Kidney glomerular epithelial cell (primary cell): Measurements from ENCODE around the gene ANKRD44.
"Not testable (repeated sequence)": the region's sequence is repeated elsewhere in the genome, so short reads cannot be mapped to it uniquely, and the experiment has no call there.

ENCODE experiments used
- DNase-seq: peaks from one replicate; lab custom pipeline; 2025; lab: John Stamatoyannopoulos, UW

ANKRD44 gene

DNA sequence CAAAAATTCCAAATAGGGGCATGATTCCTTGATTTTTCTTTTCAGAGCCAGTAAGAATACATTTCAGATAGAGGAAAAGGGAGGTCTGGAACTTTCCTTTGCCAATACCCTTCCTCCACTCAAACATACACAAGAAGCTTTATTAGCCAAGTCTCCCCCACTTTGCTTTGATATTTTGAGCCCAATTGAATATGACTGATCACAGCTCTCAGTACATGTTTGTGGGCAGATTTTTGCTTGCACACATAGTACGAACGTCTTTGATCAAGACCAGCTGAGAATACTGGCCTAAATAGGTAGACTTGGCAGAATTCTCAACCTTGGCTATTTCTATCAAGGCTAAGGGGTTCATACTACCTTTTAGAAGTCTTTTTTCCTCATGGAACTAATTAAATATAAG is 235.3 kb downstream of the ANKRD44 start:
- DNase-seq, result no peak

GRCh38 chr2:197073701-197074433 is 236.7 kb downstream of the ANKRD44 start:
- no peak for DNase-seq

- DNase-seq, result no peak
Observed at GRCh38 chr2:197073270-197073669, 237.3 kb downstream of the ANKRD44 start.

GRCh38 chr2:197072533-197072932 is 238.0 kb downstream of the ANKRD44 start:
- DNase-seq, result peak; percentile 1

DNA sequence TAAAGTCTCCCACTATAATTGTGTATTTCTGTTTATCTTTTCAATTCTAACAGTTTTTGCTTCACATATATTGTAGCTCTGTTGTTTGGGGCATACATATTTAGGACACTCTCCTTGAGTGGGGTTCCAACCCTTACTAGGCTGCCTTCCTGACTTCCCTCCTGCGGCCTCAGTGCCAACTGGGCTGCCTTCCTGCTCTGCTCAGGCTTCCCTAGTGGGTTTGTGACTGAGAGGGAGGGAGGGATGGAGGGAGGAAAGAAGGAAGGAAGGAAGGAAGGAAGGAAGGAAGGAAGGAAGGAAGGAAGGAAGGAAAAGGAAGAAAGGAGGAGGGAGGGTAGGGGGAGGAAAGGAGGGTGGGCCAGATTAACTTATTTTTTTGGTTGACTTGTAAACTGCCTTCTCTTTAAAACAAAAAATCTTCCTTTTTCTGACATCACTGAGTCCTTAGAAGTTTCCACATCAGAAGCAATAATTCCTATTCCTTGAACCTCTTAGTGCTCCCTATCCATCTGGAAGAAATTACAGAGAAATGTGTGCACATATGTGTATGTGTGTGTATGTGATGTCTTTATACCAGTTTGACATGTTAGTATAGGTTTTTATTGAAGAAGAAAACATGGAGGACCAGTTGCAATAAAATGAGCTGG is 238.7 kb downstream of the ANKRD44 start:
- no peak for DNase-seq

GRCh38 chr2:197071213-197071612 is 239.4 kb downstream of the ANKRD44 start:
- no peak for DNase-seq

DNA sequence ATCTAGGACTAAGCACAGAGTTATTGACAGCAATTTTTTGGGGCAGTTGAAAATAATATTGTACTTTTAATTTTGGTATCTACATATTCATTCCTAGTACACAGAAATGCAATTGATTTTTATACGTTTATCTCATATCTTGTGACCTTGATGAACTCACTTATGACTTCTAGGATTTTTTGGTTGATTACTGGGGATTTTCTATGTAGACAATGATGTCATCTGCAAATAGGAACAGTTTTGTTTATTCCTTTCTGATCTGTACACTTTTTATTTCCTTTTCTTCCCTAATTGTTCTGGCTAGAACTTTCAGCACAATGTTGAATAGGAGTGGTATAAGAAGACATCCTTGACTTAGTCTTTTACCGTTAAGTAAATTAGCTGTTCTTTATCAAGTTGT is 240.6 kb downstream of the ANKRD44 start:
- DNase-seq, result no peak

- not testable (repeated sequence) for DNase-seq
Observed at GRCh38 chr2:197062574-197062973, 248.0 kb downstream of the ANKRD44 start.

- DNase-seq, result no peak
Observed at GRCh38 chr2:197059477-197059876, 251.1 kb downstream of the ANKRD44 start.

GRCh38 chr2:197058777-197059300 is 251.7 kb downstream of the ANKRD44 start:
- DNase-seq, result no peak

GRCh38 chr2:197057959-197058358 is 252.6 kb downstream of the ANKRD44 start:
- no peak for DNase-seq

- DNase-seq, result no peak
Observed at GRCh38 chr2:197055045-197055444, 255.5 kb downstream of the ANKRD44 start.

GRCh38 chr2:197054437-197054836 is 256.1 kb downstream of the ANKRD44 start:
- peak; percentile 65 for DNase-seq

- DNase-seq, result no peak
Observed at GRCh38 chr2:197052356-197052755, 258.2 kb downstream of the ANKRD44 start.

- DNase-seq, result no peak
Observed at GRCh38 chr2:197045115-197045514, 265.5 kb downstream of the ANKRD44 start.

DNA sequence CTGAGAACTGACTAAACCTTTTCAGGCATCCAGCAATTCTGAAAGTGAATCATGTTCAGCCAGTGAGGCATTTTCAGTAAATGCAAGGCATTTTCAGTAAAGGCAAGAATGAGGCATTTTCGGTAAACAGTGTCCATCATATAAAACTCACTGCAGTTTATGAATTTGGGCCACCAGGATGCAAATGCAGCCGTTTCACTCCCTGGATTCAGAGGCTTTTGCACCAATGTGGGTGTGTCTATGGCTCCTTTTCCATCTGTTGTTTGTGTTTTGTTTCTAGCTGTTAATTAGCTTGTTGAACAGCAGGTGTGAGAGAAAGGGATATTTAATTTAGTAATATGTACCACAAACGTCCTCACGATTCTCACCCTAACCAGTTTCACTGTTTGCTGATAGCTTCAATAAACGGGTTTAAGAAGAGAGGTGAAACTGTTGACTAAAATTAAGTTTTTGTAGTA is 267.8 kb downstream of the ANKRD44 start:
- no peak for DNase-seq

- no peak for DNase-seq
Observed at GRCh38 chr2:197037863-197038398, 272.6 kb downstream of the ANKRD44 start.

DNA sequence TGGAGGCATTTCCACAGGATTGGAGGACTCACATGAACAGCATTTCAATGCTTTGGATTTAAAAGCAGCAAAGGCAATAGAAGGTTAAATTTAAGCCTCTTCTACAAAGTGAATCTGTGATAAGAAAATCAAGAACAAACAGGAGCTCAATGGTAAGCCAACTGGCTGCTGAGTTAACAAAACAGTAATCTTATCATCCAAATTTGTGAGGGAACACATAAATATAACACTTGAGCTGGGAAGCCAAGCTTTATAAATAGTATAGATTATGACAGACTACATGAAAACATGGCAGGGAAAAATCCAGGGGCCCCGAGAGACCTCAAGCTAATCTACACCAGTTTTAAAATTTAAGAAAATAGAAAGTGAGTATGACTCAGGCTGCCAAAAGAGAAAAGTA is 275.6 kb downstream of the ANKRD44 start:
- DNase-seq, result no peak

- DNase-seq, result no peak
Observed at GRCh38 chr2:197034292-197034691, 276.3 kb downstream of the ANKRD44 start.

GRCh38 chr2:197033222-197033621 is 277.4 kb downstream of the ANKRD44 start:
- DNase-seq, result no peak

GRCh38 chr2:197031803-197032202 is 278.8 kb downstream of the ANKRD44 start:
- DNase-seq, result no peak

GRCh38 chr2:197030090-197030489 is 280.5 kb downstream of the ANKRD44 start:
- no peak for DNase-seq

DNA sequence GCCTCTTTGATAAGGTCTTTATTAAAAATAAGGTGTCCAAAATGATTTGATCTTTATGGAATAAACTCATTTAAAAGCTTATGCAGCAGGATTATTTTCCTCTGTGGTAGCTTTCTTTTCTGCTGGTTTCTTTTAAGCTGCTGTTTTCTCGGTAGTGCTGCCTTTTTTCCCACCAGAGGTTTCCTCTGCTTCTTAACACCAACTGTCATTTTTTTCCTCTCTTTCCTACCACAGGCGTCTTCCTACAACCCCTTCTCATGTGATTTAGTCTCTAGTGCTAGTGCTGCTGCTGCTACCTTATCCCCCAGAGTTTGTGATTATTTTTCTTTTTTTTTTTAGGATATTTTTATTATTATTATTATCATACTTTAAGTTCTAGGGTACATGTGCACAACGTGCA is 281.9 kb downstream of the ANKRD44 start:
- no peak for DNase-seq
